Measurements from ENCODE around the gene IL1RL2. TPM values are rescaled to one million over a fixed set of nuclear protein-coding genes. Genes with fewer than 3 reads are reported as not detected.

IL1RL2 gene
- polyA plus RNA-seq, 3 donors: 0.98 to 1.4 (median 1.3) TPM

DNA sequence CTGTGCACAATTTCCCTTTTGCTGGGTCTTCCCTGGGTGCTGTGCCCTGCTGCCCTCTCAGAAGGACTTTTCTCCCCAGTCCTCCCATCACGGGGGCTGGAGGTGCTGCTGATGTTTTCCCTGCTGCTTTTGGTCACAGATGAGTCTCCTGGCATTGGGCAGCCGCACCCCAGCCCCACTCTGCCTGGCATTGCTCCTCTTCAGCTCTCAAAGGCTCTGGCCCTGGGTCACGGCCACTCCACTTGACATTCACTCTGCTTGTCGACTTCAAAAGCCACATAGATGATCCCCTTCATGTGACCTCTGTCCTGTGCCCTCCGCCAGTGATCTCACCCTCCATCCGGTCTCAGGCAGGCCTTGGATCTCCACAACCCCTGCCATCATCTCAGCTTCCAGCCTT lies 81.0 kb downstream of the IL1RL2 start:
- DNase-seq: no peak

DNA sequence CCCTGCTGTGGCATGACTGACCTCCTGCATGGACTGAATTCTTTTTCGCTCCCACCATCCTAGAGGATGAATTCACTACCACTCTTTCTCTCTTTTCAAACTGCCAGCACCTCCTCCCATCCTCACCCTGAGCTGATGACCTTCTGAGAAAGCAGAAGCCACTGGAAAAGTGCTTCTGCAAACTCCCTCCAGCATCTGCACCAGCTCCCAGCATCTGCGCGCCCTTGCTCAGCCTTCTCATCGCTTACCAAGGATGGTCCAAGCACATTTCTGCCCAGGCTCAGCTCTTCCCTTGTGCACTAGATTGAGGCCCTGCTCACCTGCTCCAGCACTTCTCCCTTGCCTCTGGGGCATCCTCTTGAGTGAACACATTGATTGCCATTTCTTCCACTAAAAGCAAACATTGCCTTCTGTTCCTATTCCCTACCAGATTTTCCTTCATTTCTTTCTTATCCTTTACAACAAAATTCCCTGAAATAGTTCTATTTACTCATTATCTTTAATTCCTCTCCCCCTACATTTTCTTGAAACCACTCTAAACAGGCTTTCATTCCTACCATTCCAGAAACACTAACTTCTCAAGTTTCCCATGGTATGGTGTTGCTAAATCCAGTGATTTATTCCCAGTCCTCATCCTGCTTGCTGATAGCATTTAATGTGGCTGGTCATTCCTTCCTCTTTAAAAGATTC lies 81.8 kb downstream of the IL1RL2 start:
- DNase-seq: peak; percentile 67

DNA sequence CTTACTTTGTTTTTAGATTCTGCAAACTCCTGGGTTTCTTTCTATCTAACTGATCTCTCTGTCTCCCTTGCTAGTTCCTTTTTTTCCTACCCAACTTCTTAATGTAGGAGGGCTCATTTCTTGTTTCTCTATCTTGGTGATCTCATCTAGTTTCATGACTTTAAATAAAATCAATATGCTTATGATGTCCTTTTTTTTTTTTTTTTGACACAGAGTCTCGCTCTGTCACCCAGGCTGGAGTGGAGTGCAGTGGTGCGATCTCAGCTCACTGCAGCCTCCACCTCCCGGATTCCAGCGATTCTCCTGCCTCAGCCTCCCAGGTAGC lies 82.3 kb downstream of the IL1RL2 start:
- no peak for DNase-seq

DNA sequence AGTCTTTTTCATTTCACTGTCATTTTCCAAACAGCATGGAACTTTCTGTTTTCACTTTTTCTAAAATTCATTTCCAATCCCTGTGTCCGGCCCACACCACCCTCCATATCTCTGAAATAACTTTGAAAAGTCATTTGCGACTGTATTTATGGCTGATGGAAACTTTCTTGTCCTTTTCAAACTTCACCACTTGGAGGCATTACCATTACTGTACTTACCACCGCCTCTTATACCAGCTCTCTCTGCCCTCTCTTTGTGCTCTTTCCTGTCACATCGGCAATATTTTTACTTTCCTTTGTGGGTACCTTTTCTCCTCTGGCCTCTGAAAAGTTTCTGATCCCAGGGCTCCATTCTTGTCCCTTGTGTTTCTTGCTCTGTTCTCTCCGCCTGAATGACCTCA lies 85.0 kb downstream of the IL1RL2 start:
- DNase-seq: no peak

DNA sequence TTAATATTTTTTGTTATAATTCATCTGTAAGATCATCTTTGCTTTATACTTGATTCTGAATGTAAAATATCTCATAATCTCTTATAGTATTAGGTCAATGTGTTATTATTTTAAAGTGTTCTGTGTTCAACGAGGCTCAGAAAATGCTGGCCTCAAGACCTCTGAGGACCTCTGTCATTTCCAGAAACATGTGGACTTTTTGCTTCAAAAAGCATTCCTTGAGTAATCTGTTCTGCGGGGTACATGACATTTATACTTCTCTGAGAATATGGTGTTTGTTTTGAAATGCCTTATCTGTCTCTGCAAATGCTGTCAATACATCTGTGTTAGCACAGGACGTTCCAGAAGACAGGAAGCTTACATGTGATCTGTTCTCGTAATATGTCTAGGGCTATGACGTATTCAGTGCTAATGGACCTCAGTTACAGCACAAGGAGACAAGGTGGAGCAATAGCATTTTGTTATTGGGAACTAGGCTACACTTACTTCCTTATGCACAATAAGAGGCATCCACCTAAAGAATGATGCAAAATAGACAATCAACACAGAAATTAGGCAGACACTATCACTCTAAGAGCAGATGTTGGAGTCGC lies 86.9 kb downstream of the IL1RL2 start:
- DNase-seq: no peak

DNA sequence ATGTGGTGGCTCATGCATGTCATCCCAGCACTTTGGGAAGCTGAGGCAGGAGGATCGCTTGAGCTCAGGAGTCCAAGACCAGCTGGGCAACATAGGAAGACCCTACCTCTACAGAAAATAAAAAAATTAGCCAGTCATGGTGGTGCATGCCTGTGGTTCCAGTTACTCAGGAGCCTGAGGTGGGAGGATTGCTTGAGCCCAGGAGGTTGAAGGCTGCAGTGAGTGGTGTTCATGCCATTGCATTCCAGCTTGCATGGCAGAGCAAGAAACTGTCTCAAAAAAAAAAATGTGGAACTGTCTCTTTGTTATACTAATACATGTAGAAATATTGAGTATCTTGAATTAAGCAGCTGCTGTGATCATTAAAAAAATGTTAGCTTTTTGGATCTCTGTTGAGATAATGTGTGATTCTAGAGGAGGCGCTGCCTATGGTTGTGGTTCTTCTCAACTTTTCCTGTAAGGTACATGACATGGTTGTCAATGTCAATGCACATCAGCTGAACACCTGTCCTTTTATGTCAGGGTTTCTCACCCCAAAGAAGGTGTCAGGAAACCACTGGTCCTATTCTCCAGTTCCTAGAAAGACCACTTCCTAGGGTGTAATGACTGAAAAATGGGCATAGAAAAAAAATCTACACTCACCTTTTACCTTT lies 89.9 kb downstream of the IL1RL2 start:
- no peak for DNase-seq

DNA sequence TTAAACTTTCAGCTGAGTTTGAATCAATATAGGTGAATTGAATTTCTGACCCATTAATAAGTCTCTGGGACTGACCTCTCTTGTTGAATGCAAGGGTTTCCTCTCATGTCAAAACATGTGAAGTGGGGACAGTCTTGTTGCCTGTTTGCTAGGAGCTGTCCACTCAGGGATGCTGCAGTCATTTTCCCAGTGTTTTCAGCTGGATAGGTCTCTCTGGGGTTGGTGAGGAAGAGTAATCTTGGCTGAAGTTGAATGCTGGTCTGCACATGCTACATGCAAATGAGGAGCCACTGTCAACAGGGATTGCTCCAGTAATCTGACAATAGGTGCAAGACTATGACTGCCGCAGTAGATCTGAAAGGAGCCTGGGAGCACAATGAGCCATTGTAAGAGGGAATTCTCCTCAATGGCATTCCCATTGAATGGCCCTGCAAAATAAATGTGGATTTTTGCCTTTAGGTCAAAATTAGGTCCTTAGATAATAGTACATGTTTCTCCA lies 90.4 kb downstream of the IL1RL2 start:
- no peak for DNase-seq

DNA sequence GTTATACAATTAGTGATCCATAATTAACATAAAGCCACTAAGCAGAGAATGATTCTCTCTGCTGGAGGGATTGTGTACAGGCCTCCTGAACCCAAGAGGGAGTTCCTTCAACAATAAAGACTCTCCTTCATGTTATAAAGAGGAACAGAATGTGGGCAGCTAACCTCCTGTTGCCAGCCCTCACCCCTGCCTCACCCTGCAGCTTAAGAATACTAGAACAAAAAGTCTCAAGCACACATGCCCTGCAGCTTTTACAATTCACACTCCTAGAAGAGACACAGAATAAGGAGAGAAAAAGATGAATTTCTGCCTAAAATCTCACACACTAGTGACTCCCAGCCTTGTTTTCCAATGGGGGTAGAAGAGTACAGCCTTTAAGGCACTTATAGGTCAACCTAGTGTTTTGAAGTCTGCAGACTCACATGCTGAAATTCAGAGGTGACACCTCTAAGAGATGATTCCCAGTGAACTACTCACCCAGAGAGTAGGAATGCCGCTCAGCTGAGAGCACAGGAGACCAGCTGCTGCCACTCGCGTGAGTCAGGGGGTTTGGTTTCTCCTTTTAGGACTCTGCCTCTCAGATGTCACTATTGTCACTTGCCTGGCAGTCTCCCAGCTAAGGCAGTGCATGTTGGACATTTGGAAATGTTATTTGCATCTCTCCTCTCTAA lies 92.0 kb downstream of the IL1RL2 start:
- no peak for DNase-seq

DNA sequence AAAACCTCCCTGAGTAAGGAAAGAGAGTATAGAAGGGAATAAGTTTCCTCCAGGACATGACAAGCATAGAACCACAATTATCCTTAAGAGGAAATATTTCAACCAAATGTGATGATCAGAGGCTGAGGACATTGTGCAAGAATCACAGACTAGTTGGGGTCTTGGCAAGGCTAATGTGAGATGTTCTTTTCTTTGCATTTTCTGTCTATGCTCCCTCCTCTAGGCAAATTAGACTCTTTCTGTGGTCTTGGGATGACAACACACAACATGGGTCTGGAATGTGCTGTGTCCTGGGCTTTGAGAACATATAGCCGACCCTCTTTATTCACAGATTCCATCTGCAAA lies 92.5 kb downstream of the IL1RL2 start:
- no peak for DNase-seq

DNA sequence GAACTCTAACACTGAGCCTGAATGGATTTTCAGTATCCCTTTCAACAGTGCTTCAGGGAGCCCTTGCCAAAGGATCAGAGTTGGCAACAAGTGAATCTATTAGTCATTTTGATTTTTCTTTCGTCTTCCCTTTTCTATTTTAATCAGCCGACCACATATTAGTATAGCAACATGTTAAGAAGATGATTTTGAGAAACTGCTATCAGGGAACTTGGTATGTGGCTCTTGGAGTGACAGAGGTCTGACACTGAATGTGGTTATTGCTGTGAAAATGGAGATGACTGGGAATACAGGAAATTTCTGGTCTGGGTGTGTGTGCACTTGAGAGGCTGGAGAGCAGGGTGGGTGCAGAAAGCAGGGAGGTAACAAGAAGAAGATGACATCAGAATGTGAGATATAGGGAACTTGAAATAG lies 95.9 kb downstream of the IL1RL2 start:
- DNase-seq: no peak

DNA sequence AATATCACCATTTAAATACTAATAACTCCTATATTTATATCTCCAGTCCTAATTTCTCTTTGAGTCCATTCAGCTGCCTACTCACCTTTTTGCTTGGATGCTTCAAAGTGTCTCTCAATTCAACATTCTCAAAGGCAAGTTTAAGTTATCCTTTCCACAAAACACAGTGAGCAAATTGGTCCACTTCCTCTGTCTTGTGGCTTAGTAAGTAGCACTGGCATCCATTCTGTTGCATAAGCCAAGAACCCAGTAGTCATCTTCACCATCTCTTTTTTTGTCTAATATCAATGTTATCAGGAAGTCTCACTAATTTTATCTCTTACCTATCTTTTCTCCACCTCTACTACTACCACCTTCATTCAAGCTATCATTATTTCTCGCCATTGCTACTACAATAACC lies 97.2 kb downstream of the IL1RL2 start:
- DNase-seq: no peak

DNA sequence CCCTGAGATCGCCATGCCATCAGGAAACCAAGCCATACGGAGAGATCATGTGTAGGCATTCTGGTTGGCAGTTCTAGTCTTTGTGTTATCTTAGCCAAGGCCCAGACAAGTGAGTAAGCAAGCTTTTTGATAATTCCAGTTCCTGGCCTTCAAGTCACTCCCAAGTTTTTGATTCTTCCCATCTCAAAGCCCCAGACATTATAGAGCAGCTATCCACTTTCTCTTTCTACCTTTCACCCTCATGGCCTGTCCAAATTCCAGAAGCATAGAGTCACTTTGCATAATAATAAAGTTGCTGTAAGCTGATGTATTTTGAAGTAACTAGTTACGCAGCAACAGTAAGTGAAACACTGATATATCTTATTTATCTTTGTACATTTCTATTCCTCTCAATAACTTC lies 97.8 kb downstream of the IL1RL2 start:
- no peak for DNase-seq

DNA sequence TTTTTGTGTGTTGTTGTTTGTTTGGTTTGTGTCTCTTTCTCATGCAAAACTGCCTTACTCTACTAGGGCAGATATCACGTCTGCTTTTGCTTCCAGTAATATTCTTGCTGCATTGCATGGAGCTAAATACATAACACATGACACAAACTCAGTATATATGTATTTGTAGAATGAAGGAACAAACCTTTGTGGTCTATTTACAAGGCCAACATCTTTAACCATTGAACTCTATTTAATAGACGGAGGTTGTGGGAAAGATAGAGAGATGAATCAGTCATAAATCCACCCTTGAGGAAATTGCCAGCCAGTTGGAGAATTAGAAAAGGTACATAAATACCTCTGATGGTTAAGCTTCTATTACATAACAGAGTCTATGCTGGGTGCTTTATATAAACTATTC lies 98.5 kb downstream of the IL1RL2 start:
- DNase-seq: no peak

DNA sequence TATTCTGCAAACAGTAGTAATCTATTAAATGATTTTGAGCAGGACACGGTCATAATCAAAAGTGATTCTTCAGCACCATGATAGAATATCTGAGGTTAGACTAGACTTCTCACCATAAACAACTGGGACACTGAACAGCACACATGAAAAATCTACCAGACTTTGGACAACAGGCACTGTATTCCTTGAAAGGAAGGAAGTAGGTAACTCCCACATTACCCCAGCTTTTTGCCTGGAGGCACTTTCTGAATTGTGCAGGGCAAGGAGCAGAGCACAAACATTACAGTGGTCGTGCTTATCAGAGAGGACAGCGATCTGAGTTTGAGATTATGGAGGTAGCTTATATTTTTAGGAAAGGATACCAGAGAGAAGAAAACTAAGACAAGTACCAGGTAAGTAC lies 99.2 kb downstream of the IL1RL2 start:
- no peak for DNase-seq

DNA sequence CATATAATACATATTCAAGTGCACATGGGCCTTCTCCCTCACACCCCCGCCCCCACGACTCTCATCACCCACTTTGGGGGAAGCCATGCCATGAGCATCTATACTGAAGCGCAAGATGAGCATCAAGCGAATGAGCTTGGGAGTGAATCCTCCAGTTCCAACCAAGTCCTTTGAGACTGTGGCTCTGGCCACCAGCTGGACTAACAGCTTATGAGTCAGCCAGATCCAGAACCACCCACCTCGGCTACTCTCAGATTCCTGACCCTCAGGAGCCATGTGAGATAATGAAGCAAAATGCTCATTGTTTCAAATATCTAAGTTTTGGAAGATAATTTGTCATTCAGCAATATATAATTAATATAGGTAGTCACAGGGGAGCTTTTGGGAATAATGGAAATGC lies 102.3 kb downstream of the IL1RL2 start:
- no peak for DNase-seq

Other genes with a start within 250 kb of the IL1RL2 start
- 1 to 10 TPM in 1 of 3 donors, under 1 TPM in 2; 0.28 to 1.1 (median 0.44) TPM for gene IL1R2, start 195.1 kb upstream of the IL1RL2 start, polyA plus RNA-seq (ENCODE audit: insufficient read length in 3 of 3)
- gene IL1R1, start 44.3 kb upstream of the IL1RL2 start, polyA plus RNA-seq (ENCODE audit: insufficient read length in 3 of 3): 10 to 100 TPM; 24.9 to 34.1 (median 29.5) TPM
- 1 to 10 TPM in 1 of 3 donors, under 1 TPM in 2; 0.46 to 1.0 (median 0.53) TPM for gene IL1RL1, start 124.5 kb downstream of the IL1RL2 start, polyA plus RNA-seq (ENCODE audit: insufficient read length in 3 of 3)
- gene IL18R1, start 168.8 kb downstream of the IL1RL2 start, polyA plus RNA-seq (ENCODE audit: insufficient read length in 3 of 3): 1 to 10 TPM; 2.0 to 3.7 (median 2.4) TPM
- gene IL18RAP, start 236.1 kb downstream of the IL1RL2 start, polyA plus RNA-seq (ENCODE audit: insufficient read length in 3 of 3): under 1 TPM; 0.17 to 0.68 (median 0.36) TPM